PC-9 (cell line): ENCODE data around the gene ZNF77.

Source experiments
- CTCF ChIP-seq: fragments of 200-600 bp; sonication (generic); conservative IDR thresholded peaks from 2 replicates; pipeline ENCODE4 v1.6.1; 2017; ENCODE audit warnings: mixed run types, antibody characterized with exemption, mild to moderate bottlenecking, moderate library complexity
- EZH2 ChIP-seq: fragments of 200-600 bp; sonication (generic); IDR thresholded peaks from 2 replicates; pipeline ENCODE4 v1.8.0; 2017; ENCODE audit warnings: antibody characterized with exemption, low read depth

GRCh38 chr19:2964874-2965273 is 20.1 kb upstream of the ZNF77 start:
- no peak for TF ChIP-seq CTCF
- TF ChIP-seq EZH2 = no peak
